Measurements from ENCODE around the gene DYRK2.

DNA sequence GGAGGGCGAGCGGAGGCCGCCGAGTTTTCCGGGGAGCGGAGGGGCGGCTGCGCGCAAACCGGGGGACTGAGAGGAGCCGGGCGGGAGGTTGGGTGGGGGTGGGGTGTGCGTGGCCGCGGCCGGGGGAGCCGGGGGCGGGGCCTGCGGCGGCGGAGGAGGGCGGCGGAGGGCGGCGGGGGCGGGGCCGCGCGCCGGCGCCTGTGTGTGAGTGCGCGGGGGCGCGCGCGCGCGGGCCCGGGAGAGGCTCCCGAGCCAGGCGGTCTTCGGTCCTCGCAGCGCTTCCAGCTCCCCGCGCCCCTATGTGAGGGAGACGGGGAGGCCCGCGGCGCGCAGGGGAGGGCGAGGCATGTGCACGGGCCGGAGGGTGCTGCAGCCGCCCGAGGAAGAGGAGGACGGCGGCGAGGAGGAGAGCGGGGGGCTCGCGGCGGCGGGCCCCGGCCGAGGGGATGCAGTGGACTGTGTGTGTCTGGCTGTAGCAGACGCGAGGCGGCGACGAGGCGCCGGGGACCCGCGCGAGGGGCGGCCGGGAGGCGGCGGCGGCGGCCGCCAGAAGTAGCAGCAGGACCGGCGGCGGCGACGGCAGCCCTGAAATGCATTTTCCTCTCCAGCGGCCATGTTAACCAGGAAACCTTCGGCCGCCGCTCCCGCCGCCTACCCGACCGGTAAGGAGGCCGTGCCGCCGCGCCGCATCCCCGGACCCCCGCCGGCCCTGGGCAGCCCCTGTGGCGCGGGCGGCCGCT is at the start of gene DYRK2:
- TF ChIP-seq CTCF (IDR thresholded peaks at IDR 0.05) (no peak), POLR2A (IDR thresholded peaks at IDR 0.05) (peak in 1 of 2 donors; percentile 88)
